PC-3 (cell line): Measurements from ENCODE around the gene ANKS6.

Source experiments
- EZH2phosphoT487 ChIP-seq: fragments of 300-600 bp; sonication (generic); IDR thresholded peaks from 2 replicates; pipeline ENCODE4 v1.6.1; 2018; ENCODE audit warnings: mild to moderate bottlenecking, antibody characterized with exemption, low read length, borderline replicate concordance
- TF ChIP-seq, protein P1 (sequence below): fragments of 300-600 bp; sonication (generic); conservative IDR thresholded peaks from 2 replicates; pipeline ENCODE4 v1.5.1; 2017; ENCODE audit warnings: antibody characterized with exemption, low read depth, mild to moderate bottlenecking, low read length

- TF ChIP-seq EZH2phosphoT487 = no peak
- TF ChIP-seq, protein P1, sequence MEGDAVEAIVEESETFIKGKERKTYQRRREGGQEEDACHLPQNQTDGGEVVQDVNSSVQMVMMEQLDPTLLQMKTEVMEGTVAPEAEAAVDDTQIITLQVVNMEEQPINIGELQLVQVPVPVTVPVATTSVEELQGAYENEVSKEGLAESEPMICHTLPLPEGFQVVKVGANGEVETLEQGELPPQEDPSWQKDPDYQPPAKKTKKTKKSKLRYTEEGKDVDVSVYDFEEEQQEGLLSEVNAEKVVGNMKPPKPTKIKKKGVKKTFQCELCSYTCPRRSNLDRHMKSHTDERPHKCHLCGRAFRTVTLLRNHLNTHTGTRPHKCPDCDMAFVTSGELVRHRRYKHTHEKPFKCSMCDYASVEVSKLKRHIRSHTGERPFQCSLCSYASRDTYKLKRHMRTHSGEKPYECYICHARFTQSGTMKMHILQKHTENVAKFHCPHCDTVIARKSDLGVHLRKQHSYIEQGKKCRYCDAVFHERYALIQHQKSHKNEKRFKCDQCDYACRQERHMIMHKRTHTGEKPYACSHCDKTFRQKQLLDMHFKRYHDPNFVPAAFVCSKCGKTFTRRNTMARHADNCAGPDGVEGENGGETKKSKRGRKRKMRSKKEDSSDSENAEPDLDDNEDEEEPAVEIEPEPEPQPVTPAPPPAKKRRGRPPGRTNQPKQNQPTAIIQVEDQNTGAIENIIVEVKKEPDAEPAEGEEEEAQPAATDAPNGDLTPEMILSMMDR = no peak
These were observed 17.4 kb downstream of the ANKS6 start for GRCh38 chr9:98778711-98779530.
